GM18870 (cell line): ENCODE measurements around the gene ARF3.

Experiments used
- ATAC-seq: cut with Tn5 transposase; IDR thresholded peaks from one replicate; pipeline ENCODE4 v1.9.1; 2021; ENCODE audit warnings: moderate library complexity; ENCODE audit not compliant: unreplicated experiment

Gene ARF3

DNA sequence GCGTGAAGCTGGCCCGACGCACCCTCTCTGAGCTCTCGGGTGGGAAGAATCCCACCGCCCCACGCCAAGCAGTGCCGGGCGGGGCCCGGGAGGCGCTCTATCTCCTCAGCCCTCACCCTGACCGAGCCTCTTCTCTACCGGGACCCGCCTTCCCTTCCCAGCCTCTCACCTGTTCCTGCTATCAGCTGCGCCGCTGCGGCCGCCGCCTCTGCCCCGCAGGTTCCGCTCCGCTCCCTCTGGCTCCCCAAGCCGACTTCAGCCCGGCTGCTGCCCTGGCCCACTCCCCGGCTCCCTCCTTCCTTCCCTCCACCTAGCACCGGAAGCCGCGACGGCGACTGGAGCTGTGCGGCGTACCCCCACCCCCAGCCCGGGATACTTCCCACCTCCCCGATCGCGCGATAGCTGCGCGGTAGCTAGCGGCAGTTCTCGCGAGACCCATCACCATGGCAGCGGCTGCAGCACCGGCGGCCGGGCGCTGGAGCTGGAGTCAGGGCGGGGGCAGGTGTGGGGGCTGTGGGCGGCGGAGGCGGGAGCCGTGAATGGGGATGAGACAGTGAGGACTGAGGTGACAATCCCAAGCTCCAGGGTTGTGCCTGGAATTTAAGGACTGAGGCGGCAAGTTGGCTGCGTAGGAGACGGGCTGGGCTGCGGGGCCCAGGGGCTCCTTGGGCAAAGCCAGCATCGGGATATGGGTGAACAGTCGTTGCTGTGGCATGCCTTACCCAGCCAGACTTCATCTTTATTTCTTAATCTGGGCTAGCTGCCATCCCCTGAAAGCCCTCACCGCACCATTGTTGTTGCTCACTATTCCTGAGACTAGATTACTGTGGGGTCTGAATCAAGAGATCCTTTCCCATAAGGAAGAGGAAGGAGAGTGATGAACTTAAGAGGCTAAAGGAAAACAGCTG is at the start of gene ARF3:
Gene ARF3 (minus strand): TSS at position 347 of the 908 bp plus-strand sequence. CDS start 16,392 bp downstream, outside the sequence.
- ATAC-seq, result peak; percentile 52

DNA sequence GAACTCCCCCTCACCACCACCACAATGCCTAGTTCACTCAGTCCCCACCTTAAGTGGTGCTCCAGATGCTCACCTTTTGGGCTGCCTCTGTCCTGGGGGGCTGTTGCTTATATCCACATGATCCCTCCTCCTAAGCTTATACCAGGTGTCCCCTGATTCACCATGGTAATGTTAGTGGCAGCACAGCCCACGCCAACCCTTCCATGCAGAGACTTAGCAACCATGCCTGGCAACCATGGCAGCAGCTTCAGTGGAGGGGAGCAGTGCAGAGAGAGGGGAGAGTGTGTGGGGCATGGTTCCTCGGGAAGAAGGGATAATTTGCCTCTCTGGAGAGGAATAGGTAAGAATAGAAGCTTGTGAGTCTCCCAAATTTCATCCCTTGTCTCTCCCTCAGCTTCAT is 43.1 kb upstream of the ARF3 start:
- ATAC-seq, result no peak

DNA sequence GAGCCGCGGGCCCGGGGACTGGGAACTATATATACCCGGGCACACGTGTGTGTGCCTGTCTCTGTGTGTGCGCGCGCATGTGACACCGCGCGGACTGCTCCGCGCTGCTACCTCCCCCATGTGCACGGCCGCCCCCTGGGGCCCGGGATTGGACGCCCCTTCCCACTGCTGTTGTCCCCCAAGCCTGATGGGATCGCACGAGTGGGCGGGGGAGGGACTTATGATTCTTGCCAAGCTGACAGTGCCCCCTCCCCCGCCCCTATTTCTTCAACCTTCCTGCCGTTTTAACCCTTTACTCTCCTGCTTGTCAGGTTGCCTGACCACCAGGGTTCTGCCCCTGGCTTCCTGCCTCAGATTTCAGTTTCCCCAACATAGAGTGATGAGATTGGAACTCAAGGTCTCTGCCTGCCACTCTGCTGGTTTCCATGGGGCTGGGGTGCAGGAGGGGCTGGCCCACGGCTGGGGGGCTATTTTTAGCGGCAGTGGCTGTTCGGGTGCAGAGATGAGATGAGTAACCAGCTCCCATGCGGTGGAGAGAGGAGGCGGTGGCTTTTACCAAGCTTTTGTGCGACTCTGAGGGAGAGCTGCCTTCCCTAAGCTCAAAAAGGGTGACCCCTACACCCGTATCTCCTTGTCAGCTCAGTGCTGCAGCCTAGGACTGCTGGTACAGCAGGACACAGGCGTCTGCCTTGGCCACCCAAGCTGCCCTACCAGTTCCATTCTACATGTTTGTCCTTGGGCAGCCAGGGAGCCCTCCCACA is 42.3 kb upstream of the ARF3 start, which contains the start of gene DDN:
Gene DDN (minus strand): TSS at position 5 of the 761 bp plus-strand sequence. CDS start 88 bp downstream, outside the sequence.
- ATAC-seq, result no peak

DNA sequence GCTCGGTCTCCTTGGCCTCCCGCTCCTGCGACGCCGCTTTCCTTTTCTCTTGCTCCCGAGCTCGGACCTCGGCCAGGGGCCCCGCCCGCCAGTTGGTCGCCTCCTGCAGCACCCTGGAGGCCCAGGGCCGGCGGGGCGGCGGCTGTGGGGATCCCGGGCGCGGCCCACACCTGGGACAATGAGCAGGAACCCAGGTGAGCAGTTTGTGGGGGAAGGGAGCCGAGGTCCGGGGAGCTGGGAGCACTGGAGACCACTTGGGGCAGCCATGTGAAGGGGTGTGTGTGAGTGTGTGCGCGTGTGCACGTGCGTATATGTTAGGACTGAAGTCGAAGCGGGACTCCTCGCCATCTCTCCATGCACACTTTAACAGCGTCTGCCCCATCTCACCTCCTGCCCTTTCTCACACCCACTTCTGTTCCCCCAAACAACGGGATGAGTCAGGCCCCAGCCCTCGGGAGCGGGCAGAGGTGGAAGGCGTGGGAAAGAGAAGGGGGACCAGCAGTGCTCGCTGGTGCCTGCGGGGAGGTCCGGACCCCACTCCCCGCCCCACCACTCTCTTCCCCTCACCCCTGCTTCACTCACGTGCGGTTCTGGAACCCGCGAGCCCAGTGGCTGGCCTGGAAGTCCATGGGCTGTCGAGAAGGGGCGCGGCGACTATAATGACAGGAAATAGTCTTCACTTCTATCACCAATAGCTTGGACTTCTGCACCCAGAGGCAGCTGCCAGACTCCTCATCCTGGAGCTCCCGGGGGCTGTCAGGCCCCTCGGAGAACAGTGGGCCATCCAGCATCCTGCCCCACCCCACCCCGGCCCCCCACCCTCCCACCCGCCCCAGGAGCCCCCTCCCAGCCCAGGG is 41.4 kb upstream of the ARF3 start:
- no peak for ATAC-seq

DNA sequence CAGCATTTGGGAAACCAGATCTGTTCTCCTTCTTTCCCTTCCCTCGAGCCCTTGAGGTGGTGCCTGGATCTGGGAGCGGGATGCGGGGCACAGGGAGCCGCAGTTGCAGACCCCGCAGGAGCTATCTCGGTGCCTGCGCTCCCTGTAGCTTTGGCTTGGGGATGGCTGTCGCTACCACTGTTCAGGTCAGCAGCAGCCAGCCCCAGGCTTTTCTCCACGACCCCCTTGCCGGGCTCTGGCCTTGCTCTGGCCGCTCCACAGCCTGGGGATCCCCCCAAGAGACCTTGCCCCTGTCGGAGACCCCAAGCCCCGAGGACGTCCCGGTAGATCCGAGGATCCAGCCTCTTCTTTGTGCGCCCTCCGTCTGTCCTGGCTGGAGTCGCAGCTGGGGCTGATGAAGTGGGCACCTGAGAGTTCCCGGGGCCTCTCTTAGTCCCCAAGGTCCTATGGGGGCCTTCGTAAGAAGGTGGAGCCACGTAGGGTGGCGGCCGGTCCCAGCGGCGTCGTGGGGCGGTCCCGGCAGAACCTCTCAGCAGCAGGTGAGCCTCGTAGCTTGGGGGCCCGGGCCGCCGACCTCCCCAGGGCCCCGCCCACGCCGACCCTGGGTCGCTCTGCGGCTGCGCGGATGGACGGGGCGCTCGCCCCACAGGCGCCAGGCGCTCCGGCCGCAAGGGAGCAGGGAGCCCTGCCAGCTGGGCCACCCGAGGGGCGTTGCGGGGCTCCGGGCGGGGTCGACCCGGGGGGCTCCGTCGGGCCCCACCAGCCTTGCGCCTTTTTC is 40.6 kb upstream of the ARF3 start:
- ATAC-seq, result no peak

DNA sequence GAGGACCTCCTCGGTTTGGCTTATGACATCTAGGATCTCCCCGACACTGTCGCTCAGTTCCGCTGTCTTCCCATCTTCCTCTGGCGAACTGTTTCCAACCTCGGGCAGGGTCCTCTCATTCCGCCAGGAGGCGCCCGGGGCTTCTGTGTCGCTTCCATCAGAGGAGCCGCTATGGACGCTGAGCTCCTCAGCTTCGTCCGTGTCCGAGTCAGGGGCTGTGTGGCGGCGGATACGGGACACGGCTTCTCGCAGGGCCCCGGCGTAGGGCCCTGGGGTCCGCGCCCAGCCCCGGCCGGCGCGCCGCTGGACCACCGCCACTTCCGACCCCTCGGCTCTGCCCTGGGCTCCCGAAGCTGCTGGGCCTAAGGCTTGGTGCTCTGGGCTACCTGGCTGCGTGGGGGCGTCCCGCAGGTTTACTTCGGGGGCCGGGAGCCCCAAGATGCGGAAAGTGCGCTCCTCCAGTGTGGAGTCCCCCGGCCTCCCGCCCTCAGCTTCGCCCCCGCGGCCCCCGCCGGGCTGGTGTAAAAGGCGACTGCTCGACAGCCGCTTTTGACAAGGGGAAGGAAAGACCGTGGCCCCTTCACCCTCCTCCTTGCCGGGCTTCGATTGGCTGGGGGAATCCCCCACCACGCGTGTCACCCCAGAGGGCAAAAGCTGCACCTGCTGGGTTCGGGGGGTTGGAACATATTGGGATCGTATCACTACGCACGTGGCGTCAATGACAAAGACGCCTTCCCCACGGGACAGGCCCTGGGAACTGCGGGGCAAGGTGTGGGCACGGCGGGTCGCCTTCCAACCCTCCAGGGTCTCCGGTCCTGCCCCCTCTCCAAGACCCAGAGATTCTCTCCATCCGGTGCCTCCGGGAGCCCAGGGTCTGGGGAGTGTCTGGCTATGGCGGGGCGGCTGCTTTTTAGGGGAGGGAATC is 39.8 kb upstream of the ARF3 start:
- ATAC-seq, result no peak

DNA sequence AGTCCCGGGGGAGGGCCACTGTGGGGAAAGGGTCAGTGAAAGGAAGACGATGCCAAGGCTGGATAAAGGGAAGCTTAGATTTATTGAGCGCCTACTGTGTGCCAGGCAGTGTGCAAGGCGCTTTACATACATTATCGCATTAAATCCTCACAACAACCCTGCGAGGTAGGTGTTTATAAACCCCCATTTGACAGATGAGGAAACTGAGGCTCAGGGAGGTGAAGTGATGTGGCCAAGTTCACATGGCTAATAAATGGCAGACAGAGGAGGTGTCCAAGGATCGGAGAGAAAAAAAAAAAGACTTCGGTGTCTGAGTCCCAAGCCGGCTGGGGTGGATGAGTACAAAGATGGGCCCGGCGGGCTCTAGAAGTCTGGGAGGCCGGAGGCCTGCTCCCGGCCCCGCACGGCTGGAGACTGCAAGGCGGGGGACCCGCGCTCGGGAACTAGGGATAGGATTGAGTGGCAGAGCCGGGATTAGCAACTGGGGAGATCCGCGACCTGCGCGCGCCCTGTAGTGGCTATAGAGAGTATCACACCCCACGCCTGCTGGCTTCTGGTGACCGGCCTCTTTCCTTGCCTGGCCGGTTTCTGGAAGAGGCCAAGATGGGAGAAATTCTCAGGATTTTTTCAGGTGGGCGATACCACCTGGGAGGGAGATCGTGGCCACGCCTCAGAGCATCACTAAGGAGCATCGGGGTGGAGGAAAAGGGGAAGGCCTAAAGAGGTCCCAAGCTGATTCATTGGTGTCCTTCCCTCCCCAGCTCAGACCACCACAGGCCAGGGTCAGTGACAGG is 38.0 kb upstream of the ARF3 start:
- ATAC-seq, result no peak

DNA sequence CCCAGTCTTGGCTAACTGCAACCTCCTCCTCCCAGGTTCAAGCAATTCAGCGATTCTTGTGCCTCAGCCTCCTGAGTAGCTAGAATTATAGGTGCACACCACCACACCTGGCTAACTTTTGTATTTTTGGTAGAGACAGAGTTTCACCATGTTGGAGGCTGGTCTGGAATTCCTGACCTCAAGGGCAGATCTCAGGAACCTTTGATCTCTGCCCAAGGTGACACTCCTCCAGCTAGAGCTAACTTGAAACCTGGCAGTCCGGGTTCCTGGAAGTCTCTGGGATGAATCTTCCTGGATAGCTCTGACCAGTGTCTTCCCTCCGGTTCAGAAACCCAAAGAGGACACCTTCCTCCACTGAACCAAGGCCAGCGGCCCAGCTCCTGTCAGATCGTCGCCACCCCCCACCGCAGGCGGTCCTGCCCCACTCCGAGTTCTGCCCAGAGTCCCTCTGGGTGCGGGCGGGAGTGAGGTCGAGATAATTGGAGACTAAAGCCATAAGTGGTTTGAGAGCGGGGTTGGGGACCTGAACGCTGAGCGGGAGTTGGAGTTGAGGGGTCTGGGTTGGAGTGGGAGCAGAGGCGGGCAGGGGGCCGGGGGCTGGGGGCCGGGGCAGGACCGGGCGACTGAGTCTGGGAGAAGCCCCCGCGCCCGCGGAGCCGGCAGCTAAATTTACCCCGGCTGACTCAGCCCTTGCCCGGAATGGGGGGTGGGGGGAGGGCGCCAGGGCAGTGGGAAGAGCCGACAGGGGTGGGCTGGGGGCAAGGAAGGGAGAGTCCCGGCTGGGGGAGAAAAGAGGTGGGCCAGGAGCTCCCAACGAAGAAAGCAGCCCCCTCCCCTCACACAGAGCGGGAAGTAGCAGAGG is 37.2 kb upstream of the ARF3 start:
- no peak for ATAC-seq

DNA sequence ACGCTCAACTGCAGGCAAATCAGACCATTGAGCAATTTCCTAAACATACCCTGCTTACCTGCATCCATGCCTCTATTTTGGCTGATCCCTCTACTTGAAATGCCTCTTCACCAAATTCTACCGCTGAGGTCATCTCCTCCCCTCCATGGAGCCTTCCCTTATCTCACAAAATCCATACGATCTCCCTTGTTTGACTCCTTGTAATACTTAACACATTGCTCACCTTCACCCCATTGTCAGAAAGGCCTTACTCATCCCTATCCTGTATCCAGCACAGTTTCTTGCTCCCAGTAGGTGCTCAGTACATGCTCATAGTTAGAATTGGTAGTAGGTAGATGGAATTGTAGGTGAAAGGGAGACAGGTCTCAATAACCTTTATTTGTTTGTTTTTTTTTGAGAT is 36.5 kb upstream of the ARF3 start:
- no peak for ATAC-seq

DNA sequence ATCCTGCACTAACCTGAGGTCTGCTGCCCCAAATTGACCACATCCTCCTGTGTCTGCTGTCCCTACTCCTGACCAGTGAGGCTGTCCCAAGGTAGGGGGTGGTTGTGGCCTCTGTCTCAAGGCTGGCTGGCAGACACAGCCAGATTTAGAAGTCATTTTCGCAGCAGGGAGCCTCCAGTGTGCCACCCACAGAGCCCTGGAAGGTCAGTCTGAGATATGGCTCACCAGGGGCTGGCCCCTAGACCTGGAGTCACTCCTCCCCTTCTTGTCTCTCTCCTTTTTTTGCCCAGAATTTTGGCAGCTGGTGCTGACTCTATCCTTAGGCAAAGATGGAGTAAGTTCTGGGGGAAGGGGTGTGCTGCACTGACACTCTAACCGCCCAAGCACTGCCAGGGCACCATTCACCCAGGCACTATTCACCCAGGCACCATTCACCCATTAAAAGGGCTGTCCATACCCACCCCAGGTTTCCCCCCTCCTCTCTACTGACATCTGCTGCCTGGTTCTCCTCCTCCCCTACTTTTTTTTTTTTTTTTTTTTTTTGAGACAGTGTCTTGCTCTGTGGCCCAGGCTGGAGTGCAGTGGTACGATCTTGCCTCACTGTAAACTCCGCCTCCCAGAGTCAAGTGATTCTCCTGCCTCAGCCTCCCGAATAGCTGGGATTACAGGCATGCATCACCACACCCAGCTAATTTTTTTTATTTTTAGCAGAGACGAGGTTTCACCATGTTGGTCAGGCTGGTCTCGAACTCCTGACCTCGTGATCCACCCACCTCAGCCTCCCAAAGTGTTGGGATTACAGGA is 34.2 kb upstream of the ARF3 start:
- ATAC-seq, result no peak

DNA sequence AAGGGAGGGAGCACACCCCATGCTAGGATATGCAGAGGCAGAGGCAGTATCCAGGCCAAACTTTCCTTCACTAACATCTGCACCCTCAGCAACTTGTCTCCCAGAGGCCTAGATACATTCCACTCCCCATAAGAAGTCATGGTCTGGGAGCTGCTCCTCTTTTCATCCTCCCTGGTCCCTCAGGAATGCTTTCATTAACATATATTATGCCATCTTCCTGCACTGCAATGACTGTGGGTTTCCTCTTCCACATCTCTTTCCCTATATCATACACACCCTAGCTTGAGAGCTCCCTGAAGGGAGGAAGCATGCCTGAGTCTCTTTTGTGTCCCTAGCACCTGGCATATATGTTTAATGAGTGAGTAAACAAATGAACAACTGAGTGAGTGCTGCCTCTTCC is 33.3 kb upstream of the ARF3 start:
- ATAC-seq, result no peak

DNA sequence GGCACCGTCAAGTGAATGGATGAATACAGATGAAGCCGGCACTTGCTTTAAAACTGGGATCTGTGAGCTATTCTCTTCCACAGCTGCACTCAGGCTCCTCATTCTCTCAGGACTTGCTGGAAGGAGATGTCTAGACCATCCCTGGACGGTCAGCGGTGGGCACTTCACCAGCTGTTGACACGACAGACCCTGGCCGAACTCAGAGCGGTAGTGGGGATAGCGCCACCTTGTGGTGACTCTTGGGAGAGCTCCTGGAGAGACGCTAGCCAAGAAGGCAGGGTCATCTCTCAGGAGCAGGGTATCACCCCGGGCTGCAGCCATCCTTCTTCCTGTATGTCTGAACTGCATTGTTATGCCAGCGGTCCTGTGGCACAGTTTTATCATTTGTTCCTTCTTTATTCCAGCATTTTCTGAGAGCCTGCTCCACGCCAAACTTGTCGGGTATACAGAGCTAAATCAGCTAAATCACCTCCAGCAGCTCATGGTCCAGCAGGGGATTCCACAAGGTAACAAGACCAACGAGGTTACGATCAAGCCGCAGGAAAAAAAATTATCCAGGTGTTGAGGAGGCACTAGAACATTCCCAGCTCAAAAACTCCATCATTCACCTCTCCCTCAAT is 30.9 kb upstream of the ARF3 start:
- no peak for ATAC-seq

DNA sequence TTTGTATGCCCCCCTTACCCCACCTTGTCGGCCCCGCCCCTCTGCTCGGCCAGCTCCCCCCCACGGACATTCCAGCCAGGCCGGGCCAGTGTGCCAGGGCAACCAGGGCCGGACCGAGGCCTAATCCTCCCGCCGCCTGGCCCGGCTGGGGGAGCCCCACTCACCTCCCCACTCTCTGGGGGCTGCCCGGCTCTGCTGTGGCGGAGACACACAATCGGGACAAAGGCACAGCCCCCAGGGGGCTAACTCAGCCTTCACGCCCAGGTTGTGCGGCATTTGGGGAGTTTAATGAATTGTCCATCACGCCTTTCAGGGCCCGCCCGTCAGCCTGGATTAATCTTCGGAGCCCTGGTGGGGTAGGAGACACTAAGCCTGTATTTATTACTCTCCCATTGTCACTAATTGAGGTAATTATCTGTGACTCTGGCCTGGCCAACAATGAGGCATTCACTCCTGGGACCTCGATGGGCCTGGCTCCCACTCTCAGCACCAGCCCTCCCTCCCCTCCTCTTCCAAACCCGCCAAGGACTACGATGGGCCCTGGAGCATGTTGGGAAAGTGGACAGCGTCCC is 29.5 kb upstream of the ARF3 start:
- no peak for ATAC-seq

DNA sequence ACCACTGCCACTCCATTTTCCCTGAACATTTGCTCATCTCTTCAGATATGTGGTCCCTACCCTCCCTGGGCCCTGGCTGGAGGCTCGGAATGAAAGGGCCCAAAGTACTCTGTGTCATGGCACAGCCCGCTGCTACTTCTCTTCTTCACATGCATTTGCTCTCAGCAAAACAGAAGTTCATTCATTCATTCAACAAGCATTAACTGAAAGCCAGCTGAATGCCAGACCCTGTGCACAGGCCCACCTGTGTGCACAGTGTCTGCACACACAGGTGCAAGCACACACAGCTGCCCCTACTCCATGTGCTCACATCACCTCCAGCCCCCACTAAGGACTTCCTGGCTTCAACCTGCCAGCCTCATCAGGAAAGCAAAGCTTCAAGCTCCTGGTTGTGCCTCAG is 28.6 kb upstream of the ARF3 start:
- ATAC-seq, result no peak

DNA sequence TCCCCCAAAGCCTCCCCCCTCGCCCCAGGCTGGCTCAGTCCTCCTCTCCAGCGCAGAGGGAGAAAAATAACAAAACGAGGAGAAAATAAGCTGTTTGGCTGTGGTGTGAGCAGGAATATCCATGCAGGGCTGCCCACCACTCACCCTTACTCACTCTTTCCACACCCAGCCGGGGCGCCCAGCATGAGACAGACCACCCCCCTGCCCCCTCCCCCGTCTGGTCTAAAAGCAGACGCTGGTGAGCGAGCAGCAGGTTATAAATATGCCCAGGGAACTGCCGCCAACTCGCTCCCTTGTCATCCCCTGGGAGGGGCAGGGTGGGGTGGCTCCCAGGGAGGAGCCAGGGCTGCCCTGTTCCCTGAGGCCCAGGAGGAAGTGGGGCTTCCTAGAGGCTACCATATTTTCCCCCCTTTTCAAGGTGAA is 28.2 kb upstream of the ARF3 start:
- ATAC-seq, result no peak
